Ascending aorta (tissue), 2 donors: ENCODE measurements around the gene SERPINB3. TPM values are rescaled to one million over a fixed set of nuclear protein-coding genes. Genes with fewer than 3 reads are reported as not detected.

Source experiments
- DNase-seq, 2 donors: peaks; one replicate each; pipeline ENCODE4 v3.0.0-alpha.2; 2019; ENCODE audit warnings: low spot score in 2 of 2
- H3K27ac ChIP-seq, 2 donors: fragments of 200-600 bp; sonication (generic); one replicate each; pipeline ENCODE4 v1.5.1; 2016 to 2017; ENCODE audit warnings: mild to moderate bottlenecking in 1 of 2
- H3K27me3 ChIP-seq: fragments of 200-600 bp; sonication (generic); one replicate; pipeline ENCODE4 v1.5.1; 2017
- H3K36me3 ChIP-seq, 2 donors: fragments of 200-600 bp; sonication (generic); one replicate each; pipeline ENCODE4 v1.5.1; 2016
- H3K4me1 ChIP-seq, 2 donors: fragments of 200-600 bp; sonication (generic); one replicate each; pipeline ENCODE4 v1.5.1; 2016 to 2017; ENCODE audit warnings: mild to moderate bottlenecking in 1 of 2
- H3K4me3 ChIP-seq, 2 donors: fragments of 200-600 bp; sonication (generic); one replicate each; pipeline ENCODE4 v1.5.1; 2016 to 2017; ENCODE audit warnings: mild to moderate bottlenecking in 1 of 2
- H3K9me3 ChIP-seq, 2 donors: fragments of 200-600 bp; sonication (generic); one replicate each; pipeline ENCODE4 v1.5.1; 2016
- CTCF ChIP-seq, 3 experiments: fragments of 200-600 bp in 2 of 3; fragments of 450-650 bp in 1 of 3; sonication (generic) in 2 of 3; IDR thresholded peaks; one replicate each; pipeline ENCODE4 v1.5.1; 2016 to 2019; ENCODE audit warnings: antibody characterized with exemption in 3 of 3, mild to moderate bottlenecking in 1 of 3, moderate library complexity in 1 of 3
- intact Hi-C: fragments of 100-400 bp; cut with DNase I; formaldehyde crosslinking; loops from one replicate; pipeline ENCODE4 v1.15.1; 2023
- total RNA-seq: library from RNA; depleted of rRNA; stranded (reverse); fragments of >200 nt; gene quantifications from one replicate; pipeline ENCODE4 v1.1.0, GENCODE V29; 2016

Gene SERPINB3
- total RNA-seq, 1 donor from 2014 or later, result 0.21 TPM

- no peaks in the 10 kb centered on the region for H3K27me3 ChIP-seq
- H3K4me1 ChIP-seq, result no peaks in the 10 kb centered on the region
- no peak for DNase-seq
- H3K27ac ChIP-seq, result no peak overlapping the region
- H3K4me3 ChIP-seq, result no peak overlapping the region
- intact Hi-C loops, result no loop called here
- TF ChIP-seq CTCF (IDR thresholded peaks at IDR 0.05), result no peak
- H3K9me3 ChIP-seq, result no peaks in the 10 kb centered on the region
- H3K36me3 ChIP-seq, result no peaks in the 10 kb centered on the region
Measured at GRCh38 chr18:63683152-63683551, 21.5 kb upstream of the SERPINB3 start.

GRCh38 chr18:63681449-63682340 lies 20.0 kb upstream of the SERPINB3 start:
- Histone ChIP-seq H3K4me1 (no peaks in the 10 kb centered on the region), H3K9me3 (no peaks in the 10 kb centered on the region), H3K4me3 (no peak overlapping the region), H3K27ac (no peak overlapping the region), H3K27me3 (no peaks in the 10 kb centered on the region), H3K36me3 (no peaks in the 10 kb centered on the region)
- intact Hi-C loops, result no loop called here
- no peak for TF ChIP-seq CTCF (IDR thresholded peaks at IDR 0.05)
- no peak for DNase-seq

- no peak for DNase-seq
- Histone ChIP-seq H3K36me3 (no peaks in the 10 kb centered on the region), H3K27ac (no peak overlapping the region), H3K4me1 (no peaks in the 10 kb centered on the region), H3K4me3 (no peak overlapping the region), H3K9me3 (no peaks in the 10 kb centered on the region), H3K27me3 (no peaks in the 10 kb centered on the region)
- no peak for TF ChIP-seq CTCF (IDR thresholded peaks at IDR 0.05)
- intact Hi-C loops, result no loop called here
Measured at GRCh38 chr18:63679820-63680606, 18.3 kb upstream of the SERPINB3 start.

GRCh38 chr18:63677500-63678225 lies 16.0 kb upstream of the SERPINB3 start:
- intact Hi-C loops, result no loop called here
- H3K27ac ChIP-seq, result no peak overlapping the region
- H3K4me1 ChIP-seq, result no peaks in the 10 kb centered on the region
- no peaks in the 10 kb centered on the region for H3K36me3 ChIP-seq
- H3K27me3 ChIP-seq, result no peaks in the 10 kb centered on the region
- no peak overlapping the region for H3K4me3 ChIP-seq
- no peak for TF ChIP-seq CTCF (IDR thresholded peaks at IDR 0.05)
- DNase-seq, result no peak
- H3K9me3 ChIP-seq, result no peaks in the 10 kb centered on the region

- DNase-seq, result no peak
- Histone ChIP-seq H3K4me1 (no peaks in the 10 kb centered on the region), H3K27ac (no peak overlapping the region), H3K36me3 (no peaks in the 10 kb centered on the region), H3K4me3 (no peak overlapping the region), H3K9me3 (no peaks in the 10 kb centered on the region), H3K27me3 (no peaks in the 10 kb centered on the region)
- TF ChIP-seq CTCF (IDR thresholded peaks at IDR 0.05), result no peak
- intact Hi-C loops, result no loop called here
Measured at GRCh38 chr18:63676526-63677323, 15.0 kb upstream of the SERPINB3 start.
